Loucy (cell line): ENCODE data around the gene SMARCE1.

Source experiments
- H2AFZ ChIP-seq: fragments of 200-600 bp; sonication (generic); 2 replicates; pipeline ENCODE4 v1.6.0; 2016; ENCODE audit warnings: antibody characterized with exemption, mild to moderate bottlenecking, low read length, moderate library complexity
- H3F3A ChIP-seq: fragments of 200-600 bp; 2 replicates; pipeline ENCODE4 v1.6.0; 2016; ENCODE audit warnings: antibody characterized with exemption, low read depth, mild to moderate bottlenecking
- H3K27me3 ChIP-seq: fragments of 200-600 bp; sonication (generic); 2 replicates; pipeline ENCODE4 v1.6.1; 2014; ENCODE audit warnings: low read length, mild to moderate bottlenecking; ENCODE audit not compliant: insufficient read depth, poor library complexity, severe bottlenecking
- H3K36me3 ChIP-seq: fragments of 200-600 bp; sonication (generic); 2 replicates; pipeline ENCODE4 v1.6.1; 2016; ENCODE audit warnings: low read length; ENCODE audit not compliant: insufficient read depth
- H3K4me1 ChIP-seq: fragments of 200-600 bp; sonication (generic); 2 replicates; pipeline ENCODE4 v1.5.1; 2014; ENCODE audit warnings: low read length, mild to moderate bottlenecking; ENCODE audit not compliant: insufficient read depth, poor library complexity, severe bottlenecking
- H3K4me2 ChIP-seq: fragments of 200-600 bp; sonication (generic); 2 replicates; pipeline ENCODE4 v1.6.0; 2014; ENCODE audit warnings: antibody characterized with exemption, low read length, low read depth, mild to moderate bottlenecking; ENCODE audit not compliant: poor library complexity, severe bottlenecking
- H3K4me3 ChIP-seq: fragments of 200-600 bp; sonication (generic); 2 replicates; pipeline ENCODE4 v1.5.1; 2014; ENCODE audit warnings: low read length, mild to moderate bottlenecking, mixed read lengths; ENCODE audit not compliant: poor library complexity, severe bottlenecking
- H3K79me2 ChIP-seq: fragments of 200-600 bp; sonication (generic); 2 replicates; pipeline ENCODE4 v1.6.1; 2014; ENCODE audit warnings: low read length; ENCODE audit not compliant: insufficient read depth
- H3K9ac ChIP-seq: fragments of 200-600 bp; sonication (generic); 2 replicates; pipeline ENCODE4 v1.6.0; 2014; ENCODE audit warnings: mild to moderate bottlenecking, low read depth, low read length, moderate library complexity; ENCODE audit not compliant: poor library complexity, severe bottlenecking
- H3K9me2 ChIP-seq: fragments of 200-600 bp; sonication (generic); replicated peaks from 2 replicates; pipeline ENCODE4 v1.6.1; 2016; ENCODE audit warnings: low read depth, low read length, mixed read lengths
- H3K9me3 ChIP-seq: fragments of 200-600 bp; sonication (generic); 2 replicates; pipeline ENCODE4 v1.6.1; 2014; ENCODE audit warnings: mild to moderate bottlenecking, antibody characterized with exemption, low read length, low read depth; ENCODE audit not compliant: insufficient read depth
- H4K20me1 ChIP-seq: fragments of 200-600 bp; sonication (generic); 2 replicates; pipeline ENCODE4 v1.6.0; 2014; ENCODE audit warnings: antibody characterized with exemption, low read length, mild to moderate bottlenecking; ENCODE audit not compliant: insufficient read depth, poor library complexity, severe bottlenecking
- CTCF ChIP-seq: fragments of 200-600 bp; sonication (generic); conservative IDR thresholded peaks from 2 replicates; pipeline ENCODE4 v1.5.1; 2014; ENCODE audit warnings: mild to moderate bottlenecking, antibody characterized with exemption, low read length
- EZH2phosphoT487 ChIP-seq: fragments of 200-600 bp; IDR thresholded peaks from 2 replicates; pipeline ENCODE4 v1.6.1; 2018; ENCODE audit warnings: antibody characterized with exemption, mild to moderate bottlenecking, moderate library complexity, borderline replicate concordance

The SMARCE1 gene

GRCh38 chr17:40597156-40597555, 50.5 kb downstream of the SMARCE1 start:
- H3K36me3 ChIP-seq = no peaks in the 10 kb centered on the region
- H3K4me3 ChIP-seq = no peak overlapping the region
- TF ChIP-seq EZH2phosphoT487 (no peak), CTCF (no peak)
- H3K9me2 ChIP-seq = no peaks in the 10 kb centered on the region
- no peaks in the 10 kb centered on the region; the same call in 1 of the 2 replicates for H3F3A ChIP-seq
- no peak overlapping the region for H3K4me2 ChIP-seq
- no peaks in the 10 kb centered on the region for H3K27me3 ChIP-seq
- H3K4me1 ChIP-seq = peaks cover 4% of the 10 kb centered on the region
- H4K20me1 ChIP-seq = no peaks in the 10 kb centered on the region
- no peak overlapping the region for H2AFZ ChIP-seq
- H3K9me3 ChIP-seq = no peaks in the 10 kb centered on the region
- H3K79me2 ChIP-seq = no peaks in the 10 kb centered on the region
- no peak overlapping the region for H3K9ac ChIP-seq

- Histone ChIP-seq H3K4me1 (peaks cover 4% of the 10 kb centered on the region), H4K20me1 (no peaks in the 10 kb centered on the region), H3K4me2 (no peak overlapping the region), H3K9me2 (no peaks in the 10 kb centered on the region), H3K36me3 (no peaks in the 10 kb centered on the region), H3K79me2 (no peaks in the 10 kb centered on the region), H3K9me3 (no peaks in the 10 kb centered on the region), H3K9ac (no peak overlapping the region), H3F3A (no peaks in the 10 kb centered on the region; the same call in 1 of the 2 replicates), H3K27me3 (no peaks in the 10 kb centered on the region), H3K4me3 (no peak overlapping the region), H2AFZ (peak overlapping the region; percentile 43; the same call in 1 of the 2 replicates)
- TF ChIP-seq CTCF (no peak), EZH2phosphoT487 (no peak)
Observed at GRCh38 chr17:40596261-40596919, 51.2 kb downstream of the SMARCE1 start.

GRCh38 chr17:40590742-40591141, 56.9 kb downstream of the SMARCE1 start:
- H3K27me3 ChIP-seq = no peaks in the 10 kb centered on the region
- no peaks in the 10 kb centered on the region for H4K20me1 ChIP-seq
- H3K79me2 ChIP-seq = no peaks in the 10 kb centered on the region
- no peak overlapping the region for H3K4me3 ChIP-seq
- H3K9ac ChIP-seq = no peak overlapping the region
- TF ChIP-seq EZH2phosphoT487 = no peak
- no peak for TF ChIP-seq CTCF
- H3K9me3 ChIP-seq = no peaks in the 10 kb centered on the region
- no peaks in the 10 kb centered on the region for H3K36me3 ChIP-seq
- H3K9me2 ChIP-seq = no peaks in the 10 kb centered on the region
- no peak overlapping the region for H2AFZ ChIP-seq
- no peaks in the 10 kb centered on the region for H3K4me1 ChIP-seq
- H3F3A ChIP-seq = no peaks in the 10 kb centered on the region
- no peak overlapping the region for H3K4me2 ChIP-seq
